CD14-positive monocyte (primary cell): ENCODE measurements around the gene CIZ1. TPM values are rescaled to one million over a fixed set of nuclear protein-coding genes. Genes with fewer than 3 reads are reported as not detected.

ENCODE experiments used
- DNase-seq, 3 donors: peaks; one replicate each; pipeline ENCODE4 v3.0.0-alpha.2; 2011 to 2022
- H2AFZ ChIP-seq: 2 replicates; pipeline ENCODE4 v1.6.0; 2012; ENCODE audit warnings: mild to moderate bottlenecking, low read depth, low read length, inconsistent platforms; ENCODE audit not compliant: insufficient read depth, poor library complexity, severe bottlenecking
- H3K27ac ChIP-seq, 2 donors: 1 replicate in 1 of 2; 2 replicates in 1 of 2; pipeline ENCODE4 v1.5.1; 2012 to 2013; ENCODE audit warnings: low read length in 2 of 2, control low read depth in 1 of 2, inconsistent platforms in 1 of 2, low read depth in 1 of 2, mild to moderate bottlenecking in 1 of 2
- H3K27me3 ChIP-seq, 2 donors: one replicate each; pipeline versions ENCODE4 v1.6.0 to v1.6.1; 2011 to 2013; ENCODE audit warnings: low read length in 2 of 2; ENCODE audit not compliant: control insufficient read depth in 2 of 2, insufficient read depth in 2 of 2
- H3K36me3 ChIP-seq, 2 donors: replicated peaks in 1 of 2; 1 replicate in 1 of 2; 2 replicates in 1 of 2; pipeline versions ENCODE4 v1.5.1 to v1.6.1; 2012 to 2013; ENCODE audit warnings: low read length in 2 of 2, control low read depth in 1 of 2, inconsistent platforms in 1 of 2, mild to moderate bottlenecking in 1 of 2; ENCODE audit not compliant: insufficient read depth in 2 of 2, control insufficient read depth in 1 of 2
- H3K4me1 ChIP-seq, 2 donors: 1 replicate in 1 of 2; 2 replicates in 1 of 2; pipeline versions ENCODE4 v1.5.1 to v1.6.1; 2012 to 2013; ENCODE audit warnings: low read length in 2 of 2, control low read depth in 1 of 2, inconsistent platforms in 1 of 2, mild to moderate bottlenecking in 1 of 2, moderate library complexity in 1 of 2; ENCODE audit not compliant: insufficient read depth in 2 of 2, control insufficient read depth in 1 of 2
- H3K4me2 ChIP-seq: replicated peaks from 2 replicates; pipeline ENCODE3; 2012; ENCODE audit warnings: low read length, moderate library complexity, mild to moderate bottlenecking; ENCODE audit not compliant: poor library complexity, severe bottlenecking; ENCODE audit errors: extremely low read depth
- H3K4me3 ChIP-seq, 3 experiments: fragments of 200-600 bp in 1 of 3; sonication (generic) in 1 of 3; replicated peaks in 1 of 3; 1 replicate in 2 of 3; 2 replicates in 1 of 3; pipeline ENCODE4 v1.5.1; 2011 to 2013; ENCODE audit warnings: low read length in 3 of 3, mild to moderate bottlenecking in 3 of 3, control low read depth in 2 of 3, low read depth in 2 of 3, inconsistent platforms in 1 of 3, moderate library complexity in 1 of 3
- H3K79me2 ChIP-seq: 2 replicates; pipeline ENCODE4 v1.6.0; 2012; ENCODE audit warnings: mild to moderate bottlenecking, control low read depth, inconsistent platforms, low read length, moderate library complexity; ENCODE audit not compliant: insufficient read depth
- H3K9ac ChIP-seq: 2 replicates; pipeline ENCODE4 v1.6.0; 2017; ENCODE audit warnings: low read length, mild to moderate bottlenecking; ENCODE audit not compliant: insufficient read depth, poor library complexity, severe bottlenecking
- H3K9me3 ChIP-seq, 2 donors: replicated peaks in 1 of 2; 1 replicate in 1 of 2; 2 replicates in 1 of 2; pipeline versions ENCODE4 v1.5.1 to v1.6.1; 2012 to 2013; ENCODE audit warnings: low read length in 2 of 2, control low read depth in 1 of 2; ENCODE audit not compliant: control insufficient read depth in 1 of 2, insufficient read depth in 1 of 2
- H4K20me1 ChIP-seq: 2 replicates; pipeline ENCODE4 v1.6.0; 2012; ENCODE audit warnings: mild to moderate bottlenecking, low read length, control low read depth, moderate library complexity; ENCODE audit not compliant: insufficient read depth
- H3K27ac Mint-ChIP-seq, 7 donors: one replicate each; pipeline ENCODE4 v1.8.0; 2020; ENCODE audit warnings: mild to moderate bottlenecking in 7 of 7, mixed read lengths in 7 of 7, moderate library complexity in 6 of 7, inconsistent platforms in 2 of 7
- H3K27me3 Mint-ChIP-seq, 3 donors: one replicate each; pipeline ENCODE4 v1.8.0; 2021 to 2022; ENCODE audit warnings: low read depth in 3 of 3, mild to moderate bottlenecking in 3 of 3, mixed read lengths in 3 of 3, moderate library complexity in 3 of 3, inconsistent platforms in 1 of 3
- H3K36me3 Mint-ChIP-seq, 2 donors: one replicate each; pipeline ENCODE4 v1.8.0; 2020; ENCODE audit warnings: mixed read lengths in 2 of 2, inconsistent platforms in 1 of 2, mild to moderate bottlenecking in 1 of 2
- H3K4me1 Mint-ChIP-seq: one replicate; pipeline ENCODE4 v1.8.0; 2020; ENCODE audit warnings: mild to moderate bottlenecking, mixed read lengths
- H3K4me3 Mint-ChIP-seq, 2 donors: one replicate each; pipeline ENCODE4 v1.8.0; 2020; ENCODE audit warnings: mild to moderate bottlenecking in 2 of 2, mixed read lengths in 2 of 2, moderate library complexity in 1 of 2
- H3K9me3 Mint-ChIP-seq, 7 donors: one replicate each; pipeline ENCODE4 v1.8.0; 2020 to 2022; ENCODE audit warnings: mixed read lengths in 7 of 7, mild to moderate bottlenecking in 6 of 7, moderate library complexity in 6 of 7, inconsistent platforms in 2 of 7
- CTCF ChIP-seq: fragments of 200-600 bp; IDR thresholded peaks from one replicate; pipeline ENCODE4 v1.8.0; 2022; ENCODE audit warnings: antibody characterized with exemption, mild to moderate bottlenecking
- WGBS: methylation state at CpG from one replicate; pipeline ENCODE4 v1.1.5; 2013; ENCODE audit warnings: missing lambda C conversion rate; ENCODE audit not compliant: insufficient coverage; 5-methylcytosine and 5-hydroxymethylcytosine counted together
- intact Hi-C, 2 donors: fragments of 100-400 bp; cut with micrococcal nuclease; formaldehyde crosslinking; loops; one replicate each; pipeline versions ENCODE4 v1.15.0 to v1.15.1; 2023
- polyA plus RNA-seq, 3 donors: library from polyadenylated mRNA; depleted of rRNA in 1 of 3; unstranded in 2 of 3; stranded (reverse) in 1 of 3; fragments of 300-500 nt in 2 of 3; fragments of >200 nt in 1 of 3; fragmentation: Illumina TruSeq in 2 of 3; gene quantifications; 1 replicate in 2 of 3; 2 replicates in 1 of 3; pipeline ENCODE4 v1.2.3, GENCODE V29; 2012 to 2021

The CIZ1 gene
- polyA plus RNA-seq, 3 donors, result 3.4 to 53.7 (median 5.9) TPM

DNA sequence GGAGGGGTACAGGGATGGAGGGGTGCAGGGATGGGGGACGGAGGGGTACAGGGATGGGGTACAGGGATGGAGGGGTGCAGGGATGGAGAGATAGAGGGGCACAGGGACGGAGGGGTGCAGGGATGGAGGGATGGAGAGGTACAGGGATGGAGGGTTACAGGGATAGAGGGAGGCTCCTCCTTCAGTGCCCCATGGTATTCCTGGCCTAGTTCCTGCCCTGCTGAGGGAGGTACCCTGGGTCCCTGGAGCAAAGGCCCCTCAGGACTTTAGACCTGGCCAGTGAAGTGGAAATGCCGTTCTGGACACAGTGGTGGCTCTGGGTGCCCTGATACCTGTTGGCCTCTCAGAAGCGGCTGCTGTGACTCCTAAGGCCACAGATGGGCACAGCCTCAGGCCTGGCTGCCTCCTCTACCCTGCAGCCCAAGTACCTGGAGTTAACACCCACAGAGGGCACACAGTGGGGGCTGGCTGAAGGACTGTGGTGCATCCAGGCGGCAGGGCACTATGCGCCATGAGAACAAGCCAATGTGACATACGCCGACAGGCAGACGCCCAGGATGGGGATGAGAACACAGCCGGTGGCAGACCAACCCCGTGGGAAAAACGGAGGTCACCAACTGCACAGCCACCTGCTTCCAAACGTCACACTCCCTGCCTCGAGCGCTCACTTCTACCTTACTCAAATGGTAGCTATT, 72.3 kb downstream of the CIZ1 start:
- Histone ChIP-seq H3K9me3 (no peaks in the 10 kb centered on the region), H3K27me3 (no peaks in the 10 kb centered on the region), H3K27ac (no peak overlapping the region), H3K9ac (no peak overlapping the region), H3K4me3 (no peak overlapping the region), H3K79me2 (no peaks in the 10 kb centered on the region), H4K20me1 (no peaks in the 10 kb centered on the region), H3K4me2 (no peak overlapping the region), H3K4me1 (peaks cover 8 to 17% of the 10 kb centered on the region in 2 donors), H3K36me3 (peaks cover 37% of the 10 kb centered on the region in 2 donors), H2AFZ (no peak overlapping the region)
- Mint-ChIP-seq H3K36me3 (peaks cover 35 to 53% of the 10 kb centered on the region in 2 donors), H3K27me3 (peaks cover 2 to 6% (median 3%) of the 10 kb centered on the region in 3 donors), H3K4me1 (peaks cover 15% of the 10 kb centered on the region), H3K9me3 (no peaks in the 10 kb centered on the region), H3K27ac (no peak overlapping the region), H3K4me3 (no peak overlapping the region)
- no peak for TF ChIP-seq CTCF
- intact Hi-C loops, result loop anchor here in 1 of 2 donors (5.0 kb wide), 1 partner anchor 177 kb away; no protein-coding TSS in a partner anchor
- 92% methylated on average over 9 of the region's 15 CpGs for WGBS
- DNase-seq, result no peak

DNA sequence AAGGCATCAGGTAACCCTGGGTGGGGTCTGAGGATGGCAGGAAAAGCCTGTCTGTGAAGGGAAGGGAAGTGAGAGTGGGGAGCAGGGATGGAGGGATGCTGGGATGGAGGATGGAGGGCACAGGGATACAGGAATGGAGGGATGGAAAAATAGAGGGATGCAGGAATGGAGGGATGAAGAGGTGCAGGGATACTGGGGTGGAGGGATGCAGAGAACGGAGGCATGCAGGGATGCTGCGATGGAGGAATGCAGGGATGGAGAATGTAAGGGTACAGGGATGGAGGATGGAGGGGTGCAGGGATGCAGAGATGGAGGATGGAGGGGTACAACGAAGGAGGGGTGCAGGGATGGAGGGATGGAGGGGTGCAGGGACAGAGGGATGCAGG, 72.9 kb downstream of the CIZ1 start:
- peaks cover 32 to 50% of the 10 kb centered on the region in 2 donors for H3K36me3 Mint-ChIP-seq
- Histone ChIP-seq H3K4me3 (no peak overlapping the region), H3K27me3 (no peaks in the 10 kb centered on the region), H4K20me1 (no peaks in the 10 kb centered on the region), H2AFZ (no peak overlapping the region), H3K79me2 (no peaks in the 10 kb centered on the region), H3K9ac (no peak overlapping the region), H3K27ac (no peak overlapping the region), H3K4me1 (peaks cover 8 to 17% of the 10 kb centered on the region in 2 donors), H3K9me3 (no peaks in the 10 kb centered on the region), H3K36me3 (peaks cover 31 to 32% of the 10 kb centered on the region in 2 donors), H3K4me2 (no peak overlapping the region)
- H3K4me1 Mint-ChIP-seq, result peaks cover 15% of the 10 kb centered on the region
- no peak overlapping the region for H3K4me3 Mint-ChIP-seq
- DNase-seq, result no peak
- peaks cover 0 to under 1% (median 0%) of the 10 kb centered on the region in 7 donors for H3K9me3 Mint-ChIP-seq
- no peak for TF ChIP-seq CTCF
- WGBS, result 89% methylated on average over 3 of the region's 3 CpGs
- no peak overlapping the region for H3K27ac Mint-ChIP-seq
- intact Hi-C loops, result loop anchor here in 1 of 2 donors (5.0 kb wide), 1 partner anchor 176 kb away; no protein-coding TSS in a partner anchor
- peaks cover 2 to 6% (median 3%) of the 10 kb centered on the region in 3 donors for H3K27me3 Mint-ChIP-seq
